Gastroesophageal sphincter (tissue), 4 donors: ENCODE data around the gene CLEC7A. TPM values are rescaled to one million over a fixed set of nuclear protein-coding genes. Genes with fewer than 3 reads are reported as not detected.

Experiments
- ATAC-seq: fragments of 150-250 bp; one replicate; pipeline ENCODE4 v1.9.1; 2016; ENCODE audit warnings: mild to moderate bottlenecking, moderate library complexity
- H3K27ac ChIP-seq, 4 donors: fragments of 200-600 bp; sonication (generic) in 3 of 4; 1 replicate in 3 of 4; 2 replicates in 1 of 4; pipeline ENCODE4 v1.5.1; 2016 to 2019
- H3K27me3 ChIP-seq: fragments of 200-600 bp; sonication (generic); one replicate; pipeline ENCODE4 v1.5.1; 2019
- H3K36me3 ChIP-seq, 2 donors: fragments of 200-600 bp; sonication (generic); one replicate each; pipeline ENCODE4 v1.5.1; 2019; ENCODE audit warnings: control low read depth in 1 of 2
- H3K4me1 ChIP-seq, 3 donors: fragments of 200-600 bp; sonication (generic); 1 replicate in 2 of 3; 2 replicates in 1 of 3; pipeline ENCODE4 v1.5.1; 2016 to 2019; ENCODE audit warnings: control low read depth in 2 of 3
- H3K4me3 ChIP-seq, 2 donors: fragments of 200-600 bp; sonication (generic); one replicate each; pipeline ENCODE4 v1.5.1; 2019; ENCODE audit warnings: mild to moderate bottlenecking in 1 of 2, moderate library complexity in 1 of 2
- H3K9me3 ChIP-seq, 3 donors: fragments of 200-600 bp; sonication (generic); one replicate each; pipeline ENCODE4 v1.5.1; 2017 to 2019; ENCODE audit warnings: control low read depth in 2 of 3
- EP300 ChIP-seq: sonication (generic); formaldehyde crosslinking; IDR thresholded peaks from one replicate; pipeline ENCODE4 v1.6.1; 2017; ENCODE audit warnings: antibody characterized with exemption, mild to moderate bottlenecking
- POLR2A ChIP-seq, 2 donors: fragments of 450-650 bp; IDR thresholded peaks; one replicate each; pipeline ENCODE4 v1.6.1; 2017; ENCODE audit warnings: antibody characterized with exemption in 2 of 2, mild to moderate bottlenecking in 2 of 2, moderate library complexity in 1 of 2
- POLR2AphosphoS5 ChIP-seq: sonication (generic); formaldehyde crosslinking; IDR thresholded peaks from one replicate; pipeline ENCODE4 v1.6.1; 2017; ENCODE audit warnings: antibody characterized with exemption
- WGBS, 2 donors: methylation state at CpG; one replicate each; pipeline ENCODE4 v1.1.5; 2018; ENCODE audit warnings: low coverage in 1 of 2; 5-methylcytosine and 5-hydroxymethylcytosine counted together
- total RNA-seq, 4 donors: library from RNA; depleted of rRNA; stranded (reverse); fragments of >200 nt; gene quantifications; one replicate each; pipeline ENCODE4 v1.1.0, GENCODE V29; 2016
- TF ChIP-seq, protein P1 (sequence below), 4 experiments: fragments of 200-600 bp in 2 of 4; fragments of 450-650 bp in 2 of 4; sonication (generic) in 1 of 4; IDR thresholded peaks; one replicate each; pipeline ENCODE4 v1.5.1; 2017 to 2019; ENCODE audit warnings: antibody characterized with exemption in 4 of 4, mild to moderate bottlenecking in 2 of 4, moderate library complexity in 2 of 4

CLEC7A gene
- total RNA-seq, 4 donors from 2014 or later = 1.9 to 9.0 (median 5.1) TPM

GRCh38 chr12:10073261-10073660 lies 56.7 kb downstream of the CLEC7A start:
- H3K36me3 ChIP-seq = no peaks in the 10 kb centered on the region
- H3K4me3 ChIP-seq = no peak overlapping the region
- H3K9me3 ChIP-seq = no peaks in the 10 kb centered on the region
- H3K4me1 ChIP-seq = no peaks in the 10 kb centered on the region
- no peak for TF ChIP-seq POLR2AphosphoS5
- TF ChIP-seq, protein P1, sequence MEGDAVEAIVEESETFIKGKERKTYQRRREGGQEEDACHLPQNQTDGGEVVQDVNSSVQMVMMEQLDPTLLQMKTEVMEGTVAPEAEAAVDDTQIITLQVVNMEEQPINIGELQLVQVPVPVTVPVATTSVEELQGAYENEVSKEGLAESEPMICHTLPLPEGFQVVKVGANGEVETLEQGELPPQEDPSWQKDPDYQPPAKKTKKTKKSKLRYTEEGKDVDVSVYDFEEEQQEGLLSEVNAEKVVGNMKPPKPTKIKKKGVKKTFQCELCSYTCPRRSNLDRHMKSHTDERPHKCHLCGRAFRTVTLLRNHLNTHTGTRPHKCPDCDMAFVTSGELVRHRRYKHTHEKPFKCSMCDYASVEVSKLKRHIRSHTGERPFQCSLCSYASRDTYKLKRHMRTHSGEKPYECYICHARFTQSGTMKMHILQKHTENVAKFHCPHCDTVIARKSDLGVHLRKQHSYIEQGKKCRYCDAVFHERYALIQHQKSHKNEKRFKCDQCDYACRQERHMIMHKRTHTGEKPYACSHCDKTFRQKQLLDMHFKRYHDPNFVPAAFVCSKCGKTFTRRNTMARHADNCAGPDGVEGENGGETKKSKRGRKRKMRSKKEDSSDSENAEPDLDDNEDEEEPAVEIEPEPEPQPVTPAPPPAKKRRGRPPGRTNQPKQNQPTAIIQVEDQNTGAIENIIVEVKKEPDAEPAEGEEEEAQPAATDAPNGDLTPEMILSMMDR (IDR thresholded peaks at IDR 0.05) = no peak
- TF ChIP-seq POLR2A (IDR thresholded peaks at IDR 0.05) = no peak
- no peak for TF ChIP-seq EP300
- no peaks in the 10 kb centered on the region for H3K27me3 ChIP-seq
- no peak overlapping the region for H3K27ac ChIP-seq
- ATAC-seq = no peak
- WGBS, 2 donors = 90 to 100% methylated on average over 3 to 5 of the region's 5 CpGs

GRCh38 chr12:10072131-10072530 lies 57.9 kb downstream of the CLEC7A start:
- ATAC-seq = no peak
- Histone ChIP-seq H3K27me3 (no peaks in the 10 kb centered on the region), H3K9me3 (no peaks in the 10 kb centered on the region), H3K4me3 (no peak overlapping the region), H3K27ac (no peak overlapping the region), H3K36me3 (no peaks in the 10 kb centered on the region), H3K4me1 (no peaks in the 10 kb centered on the region)
- WGBS, 2 donors = 82 to 86% methylated on average over 1 to 2 of the region's 2 CpGs
- no peak for TF ChIP-seq POLR2AphosphoS5
- TF ChIP-seq EP300 = no peak
- TF ChIP-seq, protein P1 (IDR thresholded peaks at IDR 0.05) = no peak
- TF ChIP-seq POLR2A (IDR thresholded peaks at IDR 0.05) = no peak

DNA sequence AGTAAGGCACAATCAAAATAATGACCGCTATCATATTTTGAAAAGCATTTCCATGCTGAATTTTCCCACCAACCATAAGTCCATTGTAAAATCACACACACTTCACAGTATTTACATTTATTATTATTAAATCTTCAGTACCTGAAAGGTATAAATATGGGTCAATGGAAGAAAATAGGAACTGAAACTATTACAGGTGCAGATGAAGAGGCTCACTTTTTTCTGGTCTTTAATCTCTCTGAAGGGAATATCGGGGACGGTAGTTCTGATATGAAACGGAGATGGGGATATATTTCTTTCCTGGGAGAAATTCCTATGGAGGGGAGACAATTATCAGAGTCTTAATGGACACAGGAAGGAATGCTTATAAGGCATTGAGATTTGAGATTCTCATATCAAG lies 59.6 kb downstream of the CLEC7A start:
- WGBS, 2 donors = 95 to 98% methylated on average over 4 of the region's 4 CpGs
- Histone ChIP-seq H3K4me3 (no peak overlapping the region), H3K9me3 (no peaks in the 10 kb centered on the region), H3K4me1 (no peaks in the 10 kb centered on the region), H3K27me3 (no peaks in the 10 kb centered on the region), H3K27ac (no peak overlapping the region), H3K36me3 (no peaks in the 10 kb centered on the region)
- TF ChIP-seq, protein P1 (IDR thresholded peaks at IDR 0.05) = no peak
- no peak for TF ChIP-seq EP300
- no peak for ATAC-seq

GRCh38 chr12:10069976-10070375 lies 60.0 kb downstream of the CLEC7A start:
- H3K27me3 ChIP-seq = no peaks in the 10 kb centered on the region
- WGBS, 2 donors = 17 to 19% methylated on average over 3 of the region's 3 CpGs
- no peak overlapping the region for H3K27ac ChIP-seq
- ATAC-seq = no peak
- H3K9me3 ChIP-seq = no peaks in the 10 kb centered on the region
- no peaks in the 10 kb centered on the region for H3K4me1 ChIP-seq
- H3K36me3 ChIP-seq = no peaks in the 10 kb centered on the region
- TF ChIP-seq POLR2A (IDR thresholded peaks at IDR 0.05) = no peak
- TF ChIP-seq, protein P1 (IDR thresholded peaks at IDR 0.05) = no peak
- TF ChIP-seq EP300 = no peak
- H3K4me3 ChIP-seq = no peak overlapping the region

GRCh38 chr12:10069099-10069498 lies 60.9 kb downstream of the CLEC7A start:
- Histone ChIP-seq H3K27me3 (no peaks in the 10 kb centered on the region), H3K9me3 (no peaks in the 10 kb centered on the region), H3K4me1 (no peaks in the 10 kb centered on the region), H3K4me3 (no peak overlapping the region), H3K27ac (peak overlapping the region in 3 of 4 donors; percentile 18 to 54 (median 34)), H3K36me3 (no peaks in the 10 kb centered on the region)
- 24 to 42% methylated on average over 4 of the region's 4 CpGs for WGBS, 2 donors
- TF ChIP-seq POLR2AphosphoS5 (no peak), POLR2A (IDR thresholded peaks at IDR 0.05) (no peak), EP300 (no peak)
- ATAC-seq = no peak
